ENCODE data around the gene HTRA1.
A peak's percentile ranks its signal among the peaks of the same experiment; 100 is the strongest.

The HTRA1 gene

DNA sequence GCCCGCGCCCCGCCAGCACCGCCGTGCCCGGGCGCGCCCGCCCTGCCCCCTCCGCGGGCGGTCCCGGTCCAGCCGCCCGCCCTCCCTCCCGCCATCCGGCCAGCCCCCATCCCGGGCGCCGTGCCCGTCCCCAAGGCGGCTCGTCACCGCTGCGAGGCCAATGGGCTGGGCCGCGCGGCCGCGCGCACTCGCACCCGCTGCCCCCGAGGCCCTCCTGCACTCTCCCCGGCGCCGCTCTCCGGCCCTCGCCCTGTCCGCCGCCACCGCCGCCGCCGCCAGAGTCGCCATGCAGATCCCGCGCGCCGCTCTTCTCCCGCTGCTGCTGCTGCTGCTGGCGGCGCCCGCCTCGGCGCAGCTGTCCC lies at the start of gene HTRA1:
TSS of gene HTRA1 (plus strand) at position 187 of the 362 bp plus-strand sequence. CDS start at position 287, 100 bp downstream.
- no peak for DNase-seq (ENCODE audit: low read depth in 2 of 3, low spot score in 1 of 3)

GRCh38 chr10:122413327-122413726 lies 48.0 kb upstream of the HTRA1 start:
- DNase-seq (ENCODE audit: low read depth in 2 of 3, low spot score in 1 of 3), result no peak

- no peak for DNase-seq (ENCODE audit: low read depth in 2 of 3, low spot score in 1 of 3)
These were observed 43.7 kb upstream of the HTRA1 start for GRCh38 chr10:122417667-122418066.

- no peak for DNase-seq (ENCODE audit: low read depth in 2 of 3, low spot score in 1 of 3)
These were observed 42.3 kb upstream of the HTRA1 start for GRCh38 chr10:122419016-122419415.

DNA sequence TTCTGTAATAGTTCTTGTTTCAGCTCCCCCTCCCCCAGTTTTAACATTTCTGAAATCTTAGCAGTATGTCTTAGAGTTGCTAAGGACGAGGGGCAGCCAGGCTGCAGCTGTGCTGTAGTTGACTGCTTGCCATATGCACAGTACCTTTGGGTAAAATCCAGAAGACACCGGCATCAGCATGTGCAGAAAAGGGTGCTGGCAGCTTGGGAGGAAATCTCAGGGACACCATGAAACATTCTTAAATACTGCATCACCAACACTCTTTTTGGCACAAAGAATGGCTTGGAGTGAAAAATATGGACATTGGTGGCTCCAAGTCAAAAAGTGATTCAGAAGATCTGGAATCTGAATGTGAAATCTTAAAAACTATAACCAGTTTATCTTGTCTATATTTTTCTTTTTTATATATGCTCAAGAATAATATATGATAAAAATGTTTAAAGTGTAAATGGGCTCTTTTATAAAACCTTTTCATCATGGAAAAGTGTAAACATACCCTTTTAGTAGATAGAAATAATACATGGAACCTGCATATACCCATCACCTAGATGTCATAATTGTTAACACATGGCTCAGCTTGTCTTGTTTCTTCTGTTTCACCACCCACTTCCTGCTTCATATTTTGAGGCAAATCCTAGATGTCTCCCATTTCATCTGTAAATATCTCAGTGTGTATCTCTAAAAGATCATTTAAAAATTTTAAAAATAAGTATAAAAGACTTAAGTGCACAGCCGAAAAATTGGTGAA lies 41.3 kb upstream of the HTRA1 start:
- DNase-seq (ENCODE audit: low read depth in 2 of 3, low spot score in 1 of 3), result no peak

GRCh38 chr10:122420624-122421007 lies 40.7 kb upstream of the HTRA1 start:
- DNase-seq (ENCODE audit: low read depth in 2 of 3, low spot score in 1 of 3), result no peak

DNA sequence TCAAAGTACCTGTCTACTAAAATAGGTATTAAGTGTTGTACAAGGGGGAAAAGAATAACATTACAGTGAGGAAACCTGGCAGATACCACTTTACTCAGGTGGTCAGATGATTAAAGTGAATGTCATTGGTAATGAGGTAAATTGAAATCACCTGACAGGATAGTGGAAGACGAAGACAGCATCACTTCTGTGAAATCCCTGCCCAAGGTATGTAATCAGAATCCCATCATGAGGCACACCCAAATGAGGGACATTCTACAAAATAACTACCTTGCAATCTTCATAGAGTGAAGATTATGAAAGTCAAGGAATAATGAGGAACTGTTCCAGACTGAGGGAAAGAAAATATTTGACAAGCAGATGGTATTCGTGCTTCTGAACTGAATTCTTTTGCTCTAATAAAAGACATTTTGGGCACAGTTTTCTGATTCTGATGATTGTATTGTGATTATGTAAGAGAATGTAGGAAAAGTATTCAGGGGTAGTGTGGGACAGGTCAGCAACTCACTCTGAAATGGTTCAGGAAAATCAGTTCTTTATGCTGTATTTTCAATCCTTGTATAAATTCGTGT lies 40.2 kb upstream of the HTRA1 start:
- DNase-seq (ENCODE audit: low read depth in 2 of 3, low spot score in 1 of 3), result no peak

DNA sequence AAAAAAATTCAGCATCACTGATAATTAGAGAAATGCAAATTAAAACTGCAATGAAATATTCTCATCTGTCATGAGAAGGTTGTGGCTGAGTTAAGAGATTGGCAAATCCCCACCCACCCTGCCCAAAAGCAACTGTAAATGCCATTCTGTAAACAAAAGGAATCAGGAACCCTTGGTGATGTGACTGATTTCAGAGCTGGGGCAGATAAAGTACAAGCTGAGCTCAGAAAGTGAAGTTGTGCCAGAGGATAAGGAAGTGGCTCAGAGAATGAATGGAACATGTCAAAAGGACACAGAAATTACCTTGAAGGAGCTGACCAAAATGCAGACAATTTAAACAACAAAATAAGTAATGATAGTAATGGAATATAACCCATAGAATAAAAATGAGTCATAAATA lies 39.6 kb upstream of the HTRA1 start:
- no peak for DNase-seq (ENCODE audit: low read depth in 2 of 3, low spot score in 1 of 3)

- no peak for DNase-seq (ENCODE audit: low read depth in 2 of 3, low spot score in 1 of 3)
These were observed 38.9 kb upstream of the HTRA1 start for GRCh38 chr10:122422266-122422989.

GRCh38 chr10:122424059-122424458 lies 37.3 kb upstream of the HTRA1 start:
- no peak for DNase-seq (ENCODE audit: low read depth in 2 of 3, low spot score in 1 of 3)

DNA sequence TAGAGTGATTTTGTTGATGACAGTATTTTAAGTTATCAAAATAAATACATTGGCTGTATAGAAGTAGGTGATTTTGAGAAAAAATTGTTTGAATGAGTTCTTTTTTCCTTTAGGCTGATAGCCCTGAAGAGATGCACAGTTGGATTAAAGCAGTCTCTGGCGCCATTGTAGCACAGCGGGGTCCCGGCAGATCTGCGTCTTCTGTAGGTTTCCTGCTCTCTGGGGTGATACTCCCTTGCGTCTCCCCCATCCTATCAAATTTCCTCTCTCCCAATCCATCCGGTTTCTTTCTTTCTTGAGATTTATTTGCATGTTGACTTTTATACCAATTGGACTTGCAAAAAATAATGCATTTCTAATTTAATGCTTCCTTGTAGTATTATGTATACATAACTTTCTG lies 34.5 kb upstream of the HTRA1 start:
- DNase-seq (ENCODE audit: low read depth in 2 of 3, low spot score in 1 of 3), result no peak

GRCh38 chr10:122427280-122427679 lies 34.1 kb upstream of the HTRA1 start:
- DNase-seq (ENCODE audit: low read depth in 2 of 3, low spot score in 1 of 3), result no peak

DNA sequence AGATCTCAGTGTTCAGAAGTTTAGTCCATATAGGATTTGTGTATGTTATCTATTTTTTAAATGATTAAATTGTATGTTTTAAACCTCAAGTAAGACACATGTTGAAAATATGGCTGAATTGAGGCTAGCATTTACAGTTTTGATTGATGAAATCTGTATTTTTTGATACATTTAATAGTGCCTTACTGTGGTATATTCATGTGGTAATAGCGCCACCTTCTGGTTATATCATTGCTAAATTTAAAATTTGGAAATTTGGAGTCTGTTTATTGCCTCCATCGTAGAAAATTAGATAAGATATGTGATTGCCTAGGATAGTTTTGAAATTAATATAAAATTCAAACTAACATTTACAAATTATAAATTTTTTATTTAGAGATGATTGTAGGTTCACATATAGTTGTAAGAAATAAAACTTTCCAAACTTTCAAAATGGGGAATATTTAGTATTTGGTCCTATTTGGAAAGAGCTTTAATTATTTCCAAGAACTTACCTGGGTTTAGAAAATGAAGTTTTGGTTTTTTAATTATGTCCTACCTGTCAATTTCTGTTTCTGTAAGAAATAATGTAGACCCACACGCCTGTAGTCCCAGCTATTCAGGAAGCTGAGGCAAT lies 26.0 kb upstream of the HTRA1 start:
- peak in 1 of 3 donors; percentile 52 for DNase-seq (ENCODE audit: low read depth in 2 of 3, low spot score in 1 of 3)

DNA sequence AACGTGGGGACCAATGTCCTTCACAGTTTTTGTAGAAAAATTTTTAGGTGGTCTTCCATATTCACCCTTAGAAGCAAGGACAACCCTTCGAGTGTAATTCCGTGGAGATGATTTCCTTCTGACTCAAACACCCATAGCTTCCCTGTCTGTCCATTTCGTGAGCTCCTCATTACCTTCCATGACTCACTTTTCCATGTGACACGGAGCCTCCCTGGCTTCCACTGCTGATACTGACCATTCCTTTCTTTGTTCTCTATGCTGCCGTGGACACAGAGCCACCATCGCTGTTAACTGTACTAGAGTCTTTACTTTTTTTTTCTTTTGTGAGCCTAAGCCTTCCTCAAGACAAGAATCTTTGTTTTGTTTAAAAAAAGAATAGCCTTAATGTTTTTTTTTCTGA lies 19.4 kb upstream of the HTRA1 start:
- DNase-seq (ENCODE audit: low read depth in 2 of 3, low spot score in 1 of 3), result no peak

DNA sequence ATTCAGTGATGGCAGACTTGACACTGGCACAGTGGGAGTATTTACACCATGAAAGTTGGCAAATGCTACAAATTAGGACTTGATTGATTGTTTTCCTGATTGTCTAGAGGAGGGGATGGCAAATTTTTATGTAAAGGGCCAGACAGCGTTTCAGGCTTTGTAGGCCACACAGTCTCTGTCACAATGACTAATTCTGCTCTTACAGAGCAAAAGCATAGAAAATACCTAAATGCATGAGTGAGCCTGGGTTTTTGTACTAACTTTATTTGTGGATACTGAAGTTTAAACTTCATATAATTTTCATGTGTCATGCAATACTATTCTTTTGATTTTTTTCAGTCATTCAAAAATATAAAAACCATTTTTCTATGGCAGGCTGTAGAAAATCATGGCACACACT lies 15.9 kb upstream of the HTRA1 start:
- DNase-seq (ENCODE audit: low read depth in 2 of 3, low spot score in 1 of 3), result no peak

- no peak for DNase-seq (ENCODE audit: low read depth in 2 of 3, low spot score in 1 of 3)
These were observed 15.4 kb upstream of the HTRA1 start for GRCh38 chr10:122445904-122446303.

DNA sequence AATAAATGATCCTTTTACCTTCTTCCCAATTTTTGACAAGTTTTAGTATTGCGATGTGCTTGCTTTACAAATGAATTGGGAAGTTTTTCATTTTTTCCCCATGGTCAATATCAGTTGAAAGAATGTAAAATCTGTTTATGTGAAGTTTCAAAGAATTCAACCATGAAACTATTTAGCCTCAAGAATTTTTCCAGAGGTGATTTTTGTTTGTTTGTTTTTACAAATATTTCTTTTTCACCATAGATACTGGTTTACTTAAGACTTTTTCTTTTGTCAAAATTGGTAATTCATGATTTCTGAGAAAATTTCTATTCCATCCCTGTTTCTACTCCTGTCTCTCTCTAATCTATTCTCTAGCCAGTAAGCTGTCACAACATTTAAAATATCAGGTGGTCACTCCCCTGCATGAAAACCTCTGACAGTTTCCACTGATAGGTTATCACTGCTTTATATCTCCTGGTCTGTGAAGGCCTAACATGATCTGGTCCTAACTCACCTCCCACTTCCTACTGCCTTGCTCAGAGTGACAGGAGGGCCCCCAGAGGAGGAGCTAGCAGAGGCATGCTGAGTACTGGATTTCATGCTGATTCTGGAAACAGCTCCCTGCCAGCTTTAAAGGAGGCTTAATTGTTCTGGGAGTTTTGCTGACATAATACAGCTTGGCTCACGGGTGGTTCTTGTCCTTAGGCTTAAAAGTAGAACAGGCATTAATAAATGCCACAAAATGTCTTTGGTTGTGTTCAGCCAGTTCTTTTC lies 14.5 kb upstream of the HTRA1 start:
- no peak for DNase-seq (ENCODE audit: low read depth in 2 of 3, low spot score in 1 of 3)

DNA sequence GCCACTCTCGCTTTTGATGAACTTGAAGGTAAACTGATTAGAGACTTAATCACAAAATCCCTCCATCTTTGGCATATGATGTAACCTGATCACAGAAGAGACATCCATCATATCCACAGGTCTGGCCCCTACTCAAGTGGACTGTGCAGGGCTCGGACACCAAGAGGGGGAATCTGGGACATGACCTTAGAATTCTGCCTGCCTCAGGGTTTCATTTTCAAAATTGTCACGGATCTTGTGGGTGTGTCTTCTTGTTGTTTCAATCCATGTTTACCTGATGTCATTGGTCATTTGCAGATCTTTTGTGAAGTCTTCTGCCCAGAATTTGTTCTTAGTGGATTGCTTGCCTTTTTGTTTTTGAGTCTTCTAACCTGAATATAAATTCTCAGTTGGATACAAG lies 12.8 kb upstream of the HTRA1 start:
- no peak for DNase-seq (ENCODE audit: low read depth in 2 of 3, low spot score in 1 of 3)

- DNase-seq (ENCODE audit: low read depth in 2 of 3, low spot score in 1 of 3), result no peak
These were observed 12.2 kb upstream of the HTRA1 start for GRCh38 chr10:122449153-122449552.

DNA sequence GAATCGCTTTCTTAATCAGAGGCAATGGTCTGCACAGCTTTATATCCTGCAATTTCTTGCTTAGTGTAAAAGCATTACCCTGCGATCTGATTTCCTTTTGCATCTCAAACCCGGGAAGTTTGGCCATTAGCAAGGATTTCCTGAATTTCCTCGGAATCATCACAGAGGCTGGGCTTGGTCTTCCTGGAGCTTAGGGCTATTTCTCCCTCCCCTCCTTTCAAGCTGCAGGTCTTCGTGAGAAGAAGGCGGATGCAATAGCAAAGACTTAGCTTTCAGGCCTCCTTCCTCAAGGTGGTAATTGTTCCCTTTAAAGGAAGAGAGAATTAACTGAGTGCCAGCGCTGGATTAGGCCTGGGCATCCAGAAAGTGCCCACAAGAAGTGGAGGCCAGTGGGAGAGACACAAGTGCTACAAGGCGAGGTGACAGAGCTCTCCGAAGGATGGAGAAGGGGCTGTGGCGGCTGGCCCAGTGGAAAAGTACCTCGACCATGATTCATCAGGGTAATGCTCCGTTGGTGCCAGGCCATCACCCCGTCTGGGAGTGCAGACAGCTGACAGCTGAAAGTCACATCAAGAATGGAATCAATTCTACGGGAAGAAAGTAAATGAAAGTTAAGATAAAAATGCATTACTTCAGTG lies 10.9 kb upstream of the HTRA1 start:
- DNase-seq (ENCODE audit: low read depth in 2 of 3, low spot score in 1 of 3), result no peak

- DNase-seq (ENCODE audit: low read depth in 2 of 3, low spot score in 1 of 3), result no peak
These were observed 7.3 kb upstream of the HTRA1 start for GRCh38 chr10:122454071-122454470.
